GM12864 (cell line): ENCODE measurements around the gene PDLIM4.

Experiments used
- DNase-seq: peaks from one replicate; pipeline ENCODE4 v3.0.0-alpha.2; 2011; ENCODE audit warnings: low read depth
- H3K4me3 ChIP-seq: 2 replicates; pipeline ENCODE4 v1.5.1; 2011; ENCODE audit warnings: mild to moderate bottlenecking, low read depth, low read length, control low read depth
- TF ChIP-seq, protein P1 (sequence below): IDR thresholded peaks from 2 replicates; pipeline ENCODE4 v1.5.1; 2011; ENCODE audit warnings: low read depth, mild to moderate bottlenecking, moderate library complexity, low read length, control low read depth, inconsistent platforms; ENCODE audit errors: missing control alignments

The PDLIM4 gene

GRCh38 chr5:132213666-132214065, 43.8 kb upstream of the PDLIM4 start:
- H3K4me3 ChIP-seq = no peak overlapping the region
- TF ChIP-seq, protein P1, sequence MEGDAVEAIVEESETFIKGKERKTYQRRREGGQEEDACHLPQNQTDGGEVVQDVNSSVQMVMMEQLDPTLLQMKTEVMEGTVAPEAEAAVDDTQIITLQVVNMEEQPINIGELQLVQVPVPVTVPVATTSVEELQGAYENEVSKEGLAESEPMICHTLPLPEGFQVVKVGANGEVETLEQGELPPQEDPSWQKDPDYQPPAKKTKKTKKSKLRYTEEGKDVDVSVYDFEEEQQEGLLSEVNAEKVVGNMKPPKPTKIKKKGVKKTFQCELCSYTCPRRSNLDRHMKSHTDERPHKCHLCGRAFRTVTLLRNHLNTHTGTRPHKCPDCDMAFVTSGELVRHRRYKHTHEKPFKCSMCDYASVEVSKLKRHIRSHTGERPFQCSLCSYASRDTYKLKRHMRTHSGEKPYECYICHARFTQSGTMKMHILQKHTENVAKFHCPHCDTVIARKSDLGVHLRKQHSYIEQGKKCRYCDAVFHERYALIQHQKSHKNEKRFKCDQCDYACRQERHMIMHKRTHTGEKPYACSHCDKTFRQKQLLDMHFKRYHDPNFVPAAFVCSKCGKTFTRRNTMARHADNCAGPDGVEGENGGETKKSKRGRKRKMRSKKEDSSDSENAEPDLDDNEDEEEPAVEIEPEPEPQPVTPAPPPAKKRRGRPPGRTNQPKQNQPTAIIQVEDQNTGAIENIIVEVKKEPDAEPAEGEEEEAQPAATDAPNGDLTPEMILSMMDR = no peak
- DNase-seq = no peak

- TF ChIP-seq, protein P1 = no peak
- no peak overlapping the region for H3K4me3 ChIP-seq
- no peak for DNase-seq
These were observed 43.0 kb upstream of the PDLIM4 start for GRCh38 chr5:132214491-132214890.

DNA sequence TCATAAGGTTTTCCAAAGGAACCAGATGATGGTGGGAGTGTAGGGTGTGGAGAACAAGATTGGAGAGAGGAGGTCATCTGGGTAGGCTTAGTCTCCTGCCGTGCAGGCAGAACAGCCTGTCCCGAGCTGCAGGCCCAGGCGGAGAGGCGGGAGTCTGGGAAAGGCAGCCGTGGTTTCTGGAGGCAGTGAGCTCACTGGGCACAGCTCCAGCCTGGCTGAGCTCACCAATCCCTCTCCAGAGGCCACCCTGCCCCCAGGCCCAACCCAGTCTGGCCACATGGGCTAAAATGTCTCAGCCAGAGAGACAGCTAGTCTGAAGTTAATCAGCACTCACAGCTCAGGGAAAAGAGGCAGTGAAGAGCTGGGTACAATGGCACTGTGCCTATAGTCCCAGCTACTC, 42.2 kb upstream of the PDLIM4 start:
- DNase-seq = no peak
- H3K4me3 ChIP-seq = no peak overlapping the region
- TF ChIP-seq, protein P1 = no peak

DNA sequence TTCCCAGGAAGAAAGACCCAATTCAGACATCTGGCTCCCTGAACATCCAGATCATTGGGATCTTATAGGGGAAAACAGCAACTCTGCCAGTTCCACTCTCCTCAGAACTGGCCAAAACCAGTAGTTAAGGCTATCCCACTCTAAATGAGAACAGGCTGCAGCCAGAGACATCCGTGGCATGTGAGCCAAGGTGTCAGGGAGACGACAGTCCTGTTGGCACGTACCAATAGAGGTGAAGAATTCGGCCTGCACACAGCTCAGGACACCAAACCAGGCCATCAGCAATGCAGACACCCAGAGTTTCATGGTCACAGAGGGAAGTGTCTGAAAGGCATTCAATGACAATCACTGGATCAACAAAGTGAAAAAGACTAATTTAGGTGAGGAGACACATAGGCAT, 39.2 kb upstream of the PDLIM4 start:
- TF ChIP-seq, protein P1 = no peak

DNA sequence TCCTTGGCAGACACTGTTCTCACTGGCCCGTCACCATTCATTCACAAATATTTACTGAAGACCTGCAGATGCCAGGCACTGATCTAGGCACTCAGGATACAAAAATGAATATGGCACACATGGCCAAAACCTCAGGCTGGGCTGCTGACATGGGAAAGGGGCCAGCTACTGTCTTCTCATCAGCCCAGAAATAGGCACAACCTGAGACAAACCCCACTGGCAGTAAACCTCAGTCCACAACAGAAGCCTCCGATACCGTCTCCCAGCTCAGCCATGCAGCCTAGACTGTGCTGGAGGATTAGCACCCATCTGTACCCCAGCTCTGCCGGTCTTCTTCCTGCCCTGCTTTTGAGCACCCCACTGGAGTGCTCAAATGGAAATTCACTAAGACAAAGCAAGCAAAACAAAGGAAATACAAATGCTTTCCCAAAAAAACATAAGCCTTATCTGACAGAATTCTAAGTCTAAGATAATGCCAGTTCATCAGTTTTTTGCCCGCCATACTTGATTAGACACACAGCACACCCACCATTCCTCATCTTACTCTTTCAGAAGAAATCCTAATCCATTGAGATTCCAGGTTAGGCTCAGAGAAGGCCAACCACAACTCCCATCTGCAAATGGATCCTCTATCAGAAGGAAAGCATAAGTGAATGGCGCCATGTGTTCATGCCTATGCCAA, 38.1 kb upstream of the PDLIM4 start:
- no peak overlapping the region for H3K4me3 ChIP-seq
- no peak for DNase-seq
- TF ChIP-seq, protein P1 = no peak

More for the DNA sequence above, 39.2 kb upstream of the PDLIM4 start:
- DNase-seq = no peak
- H3K4me3 ChIP-seq = no peak overlapping the region

DNA sequence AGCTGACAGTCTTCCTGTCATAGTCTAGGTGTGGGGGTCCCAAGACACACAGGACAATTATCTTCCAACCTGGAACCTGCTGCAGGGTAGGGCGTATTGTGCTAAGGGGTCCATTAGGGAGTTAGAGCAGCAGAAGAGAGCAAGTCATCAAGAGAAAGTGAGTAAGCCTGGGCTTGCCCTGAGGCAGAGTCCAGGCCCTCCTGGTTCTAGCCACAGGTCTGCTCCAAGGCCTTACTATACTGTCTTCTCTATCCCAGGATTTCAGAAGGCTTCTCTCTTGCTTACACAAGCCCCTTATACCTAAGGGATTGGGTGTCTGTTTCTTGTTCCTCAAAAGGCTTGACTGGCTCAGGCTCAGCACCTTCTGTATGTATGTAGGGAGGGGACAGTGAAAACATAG, 37.5 kb upstream of the PDLIM4 start:
- DNase-seq = no peak
- TF ChIP-seq, protein P1 = no peak
- no peak overlapping the region for H3K4me3 ChIP-seq

GRCh38 chr5:132220491-132220890, 37.0 kb upstream of the PDLIM4 start:
- DNase-seq = no peak
- TF ChIP-seq, protein P1 = no peak
- no peak overlapping the region for H3K4me3 ChIP-seq
